ENCODE measurements around the gene SUN1.

DNA sequence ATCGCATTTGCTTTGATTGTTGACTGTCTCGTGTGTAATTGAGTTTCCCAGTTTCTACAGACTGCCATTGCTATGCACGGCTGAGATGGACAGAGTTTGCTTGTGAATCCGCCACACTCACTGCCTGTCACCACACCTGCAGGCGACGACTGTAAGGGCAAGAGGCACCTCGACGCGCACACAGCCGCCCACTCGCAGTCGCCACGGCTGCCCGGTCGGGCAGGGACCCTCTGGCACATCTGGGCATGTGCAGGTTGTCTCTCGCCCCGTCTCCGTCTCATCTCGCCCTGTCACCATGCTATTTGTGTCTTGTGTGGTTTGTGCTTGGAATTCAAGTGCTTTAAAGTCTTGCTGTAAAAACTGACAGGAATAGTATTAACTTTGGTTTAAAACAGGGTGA, 17.5 kb downstream of the SUN1 start:
- TF ChIP-seq POLR2A (IDR thresholded peaks at IDR 0.05) = no peak
- TF ChIP-seq, protein P1, sequence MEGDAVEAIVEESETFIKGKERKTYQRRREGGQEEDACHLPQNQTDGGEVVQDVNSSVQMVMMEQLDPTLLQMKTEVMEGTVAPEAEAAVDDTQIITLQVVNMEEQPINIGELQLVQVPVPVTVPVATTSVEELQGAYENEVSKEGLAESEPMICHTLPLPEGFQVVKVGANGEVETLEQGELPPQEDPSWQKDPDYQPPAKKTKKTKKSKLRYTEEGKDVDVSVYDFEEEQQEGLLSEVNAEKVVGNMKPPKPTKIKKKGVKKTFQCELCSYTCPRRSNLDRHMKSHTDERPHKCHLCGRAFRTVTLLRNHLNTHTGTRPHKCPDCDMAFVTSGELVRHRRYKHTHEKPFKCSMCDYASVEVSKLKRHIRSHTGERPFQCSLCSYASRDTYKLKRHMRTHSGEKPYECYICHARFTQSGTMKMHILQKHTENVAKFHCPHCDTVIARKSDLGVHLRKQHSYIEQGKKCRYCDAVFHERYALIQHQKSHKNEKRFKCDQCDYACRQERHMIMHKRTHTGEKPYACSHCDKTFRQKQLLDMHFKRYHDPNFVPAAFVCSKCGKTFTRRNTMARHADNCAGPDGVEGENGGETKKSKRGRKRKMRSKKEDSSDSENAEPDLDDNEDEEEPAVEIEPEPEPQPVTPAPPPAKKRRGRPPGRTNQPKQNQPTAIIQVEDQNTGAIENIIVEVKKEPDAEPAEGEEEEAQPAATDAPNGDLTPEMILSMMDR (IDR thresholded peaks at IDR 0.05) = no peak
